H1 (cell line): ENCODE data around the gene NXN. TPM values are rescaled to one million over a fixed set of nuclear protein-coding genes. Genes with fewer than 3 reads are reported as not detected.

Experiments used
- microRNA-seq, 2 experiments: library from miRNA; unstranded; fragments of <30 nt; microRNA quantifications; one replicate each; pipeline versions ENCODE4 to v1.2.0, GENCODE V29; 2016 to 2020; ENCODE audit warnings: borderline microRNAs expressed in 2 of 2, borderline number of aligned reads in 2 of 2, borderline replicate concordance in 1 of 2
- polyA plus RNA-seq, 7 experiments: library from polyadenylated mRNA; depleted of rRNA in 3 of 7; stranded (reverse) in 5 of 7; unstranded in 2 of 7; fragments of >200 nt in 5 of 7; fragments of 200-250 nt in 2 of 7; gene quantifications; 1 replicate in 5 of 7; 2 replicates in 1 of 7; 4 replicates in 1 of 7; pipeline versions ENCODE4 v1.2.1 to v1.2.3, GENCODE V29; 2011 to 2013; ENCODE audit warnings: missing spikeins in 2 of 7, mixed read lengths in 2 of 7
- small RNA-seq: library from polyadenylated mRNA; stranded (forward); fragments of <200 nt; extraction: miRNeasy Mini kit (QIAGEN cat#:217004); gene quantifications from one replicate; pipeline ENCODE3, GENCODE V24; 2013; ENCODE audit not compliant: insufficient read depth
- total RNA-seq: library from RNA; stranded (reverse); fragmentation: NEBNext Ultra II Directional; extraction: Animal tissue kit (Norgen Biotek cat#: 25700); gene quantifications from 2 replicates; pipeline ENCODE4 v1.2.1, GENCODE V29; 2021

NXN gene
- total and polyA plus RNA-seq, 2 of the 8 experiments (the other 6 are each of a cell fraction or from before 2014, with no cell fraction given) = 94.1 to 107 TPM

Small RNAs within 50 kb of the gene (microRNA-seq; reads per million reads assigned to microRNA genes)
- 0.20 to 0.46 reads per million in 2 experiments for gene MIR3183

Small RNAs within 50 kb of the gene (small RNA-seq; reads per million reads assigned to genes)
- 0.51 reads per million for gene MIR3183

Other genes with a start within 250 kb of the NXN start
- gene TLCD3A, start 247.2 kb downstream of the NXN start, total RNA-seq = 23.8 and 26.1 TPM in 2 replicates
- 42.4 and 48.8 TPM in 2 replicates for gene TLCD3A, start 247.2 kb downstream of the NXN start, polyA plus RNA-seq (2011; rRNA removed)
- 51.9 and 55.9 TPM in 2 replicates for gene GEMIN4, start 227.5 kb downstream of the NXN start, total RNA-seq
- gene GEMIN4, start 227.5 kb downstream of the NXN start, polyA plus RNA-seq (2011; rRNA removed) = 32.1 and 57.6 TPM in 2 replicates
- 81.3 and 85.3 TPM in 2 replicates for gene GLOD4, start 197.5 kb downstream of the NXN start, total RNA-seq
- gene GLOD4, start 197.5 kb downstream of the NXN start, polyA plus RNA-seq (2011; rRNA removed) = 24.5 and 36.8 TPM in 2 replicates
- gene MRM3, start 197.4 kb downstream of the NXN start, total RNA-seq = 20.8 and 22.3 TPM in 2 replicates
- 10.1 and 10.7 TPM in 2 replicates for gene MRM3, start 197.4 kb downstream of the NXN start, polyA plus RNA-seq (2011; rRNA removed)
- 17.2 and 17.4 TPM in 2 replicates for gene TIMM22, start 17.4 kb upstream of the NXN start, total RNA-seq
- gene TIMM22, start 17.4 kb upstream of the NXN start, polyA plus RNA-seq (2011; rRNA removed) = 13.4 and 13.8 TPM in 2 replicates
- gene ABR, start 200.2 kb upstream of the NXN start, total RNA-seq = 41.4 and 44.8 TPM in 2 replicates
- 47.2 and 68.0 TPM in 2 replicates for gene ABR, start 200.2 kb upstream of the NXN start, polyA plus RNA-seq (2011; rRNA removed)